RCC 7860 (cell line): Measurements from ENCODE around the gene SMIM43.
"Not testable (repeated sequence)": the region's sequence is repeated elsewhere in the genome, so short reads cannot be mapped to it uniquely, and the experiment has no call there.

Source experiments
- DNase-seq: peaks from one replicate; pipeline ENCODE4 v3.0.0-alpha.2; 2015; ENCODE audit warnings: low spot score
- FAIRE-seq: peaks from 2 replicates; lab custom pipeline; 2012; peaks lifted over from hg19 to GRCh38; lab: Jason Lieb, UNC

Gene SMIM43

DNA sequence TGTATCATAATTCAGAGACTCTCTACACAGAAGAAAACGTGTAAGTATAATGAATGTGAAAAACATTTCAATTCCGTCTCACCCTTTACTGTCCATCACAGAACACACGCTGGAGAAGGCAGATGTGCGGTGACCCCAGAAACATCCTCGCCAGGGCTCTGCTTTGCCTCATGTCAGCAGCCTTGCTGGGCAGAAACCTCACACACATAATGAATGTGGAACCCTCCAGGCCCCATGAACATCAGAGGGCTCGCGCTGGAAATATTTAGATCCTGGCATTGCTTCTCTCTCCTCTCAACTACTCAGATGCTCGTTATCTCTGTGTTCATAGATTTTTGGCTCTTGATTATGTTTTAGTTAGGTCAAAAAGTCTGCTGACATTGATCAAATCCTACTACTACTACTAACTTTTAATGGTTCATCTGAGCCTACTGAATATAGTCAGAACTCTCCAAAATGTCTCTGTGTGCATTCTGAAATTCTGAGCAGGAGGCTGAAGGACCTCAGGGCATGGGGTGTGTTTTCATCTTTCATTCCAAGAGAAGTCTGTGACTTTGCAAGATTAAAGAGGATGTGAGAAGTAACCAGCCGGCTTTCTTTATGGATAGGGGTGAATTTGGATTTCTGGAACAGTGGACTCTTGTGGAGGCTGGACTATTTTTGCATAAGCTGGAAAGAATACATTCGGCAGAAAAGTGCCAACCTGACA, 27.0 kb downstream of the SMIM43 start:
- FAIRE-seq (no peak), DNase-seq (no peak)

DNA sequence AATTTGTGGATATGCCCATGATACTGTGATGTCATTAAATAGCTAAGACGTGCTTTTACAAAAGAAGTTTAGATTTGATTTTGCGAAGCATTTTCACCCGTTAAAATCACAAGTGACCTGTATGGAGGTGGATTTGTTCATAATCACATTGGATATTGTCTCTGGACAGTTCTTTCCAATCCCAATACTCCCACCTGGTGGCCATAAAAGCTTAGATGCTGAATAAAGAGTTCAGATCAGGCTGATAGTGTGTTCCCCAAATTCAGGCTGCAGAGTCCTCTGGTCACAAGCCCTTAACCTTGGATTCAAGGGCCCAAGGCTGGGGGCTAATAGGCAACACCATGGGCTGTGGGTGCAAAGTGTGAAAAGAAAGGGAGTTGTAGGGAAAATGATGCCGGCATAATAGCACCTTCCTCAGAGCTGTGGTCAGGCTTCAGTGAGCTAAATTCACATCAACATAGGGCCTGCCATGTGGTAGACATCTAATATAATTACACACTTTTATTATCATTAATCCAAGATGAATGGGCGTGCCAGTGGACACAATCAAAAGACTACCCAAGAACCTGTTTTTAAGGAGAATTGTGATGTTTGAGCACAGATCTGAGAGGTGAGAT, 28.1 kb downstream of the SMIM43 start:
- peak; percentile 5 for FAIRE-seq
- peak; percentile 46 for DNase-seq

DNA sequence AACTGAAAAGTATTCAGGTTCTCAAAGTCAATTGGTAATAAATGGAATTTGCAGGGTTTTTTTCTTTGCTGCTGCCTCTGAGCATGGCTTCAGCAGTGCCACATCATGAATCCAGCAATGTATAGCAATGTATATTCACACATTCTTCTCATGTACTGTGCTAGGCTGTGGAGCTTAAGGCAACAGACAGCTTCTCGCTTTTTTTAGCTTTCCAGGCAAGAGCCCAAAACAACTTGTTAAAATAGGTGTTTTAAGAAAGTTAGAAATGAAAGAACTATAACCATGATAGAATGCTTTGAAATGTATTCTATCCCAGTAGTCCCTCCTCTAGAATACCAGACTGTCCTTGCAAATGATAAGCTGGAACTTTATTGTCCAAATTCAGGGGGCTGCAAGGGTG, 30.4 kb downstream of the SMIM43 start:
- FAIRE-seq = no peak
- no peak for DNase-seq

DNA sequence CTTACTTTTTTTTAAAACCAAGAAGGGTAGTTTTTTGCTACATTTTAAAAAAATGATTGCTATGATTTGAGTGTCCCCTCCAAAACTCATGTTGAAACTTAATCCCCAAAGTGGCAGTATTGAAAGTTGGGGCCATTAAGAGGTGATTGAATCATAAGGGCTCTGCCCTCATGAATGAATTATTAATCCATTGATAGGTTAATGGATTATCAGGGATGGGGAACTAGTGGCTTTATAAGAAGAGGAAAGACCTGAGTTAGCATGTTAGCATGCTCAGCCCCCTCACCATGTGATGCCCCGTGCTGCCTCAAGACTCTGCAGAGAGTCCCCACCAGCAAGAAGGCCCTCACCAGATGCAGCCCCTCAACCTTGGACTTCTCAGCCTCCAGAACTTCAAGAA, 31.0 kb downstream of the SMIM43 start:
- FAIRE-seq (no peak), DNase-seq (no peak)

DNA sequence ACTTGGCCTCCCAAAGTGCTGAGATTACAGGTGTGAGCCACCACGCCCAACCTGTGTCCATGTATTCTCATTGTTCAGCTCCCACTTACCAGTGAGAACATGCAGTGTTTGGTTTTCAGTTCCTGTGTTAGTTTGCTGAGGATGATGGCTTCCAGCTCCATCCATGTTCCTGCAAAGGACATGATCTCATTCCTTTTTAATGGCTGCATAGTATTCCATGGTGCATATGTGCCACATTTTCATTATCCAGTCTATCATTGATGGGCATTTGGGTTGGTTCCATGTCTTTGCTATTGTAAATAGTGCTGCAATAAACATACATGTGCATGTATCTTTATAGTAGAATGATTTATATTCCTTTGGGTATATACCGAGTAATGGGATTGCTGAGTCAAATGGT, 35.2 kb downstream of the SMIM43 start:
- DNase-seq, FAIRE-seq: not testable (repeated sequence)

DNA sequence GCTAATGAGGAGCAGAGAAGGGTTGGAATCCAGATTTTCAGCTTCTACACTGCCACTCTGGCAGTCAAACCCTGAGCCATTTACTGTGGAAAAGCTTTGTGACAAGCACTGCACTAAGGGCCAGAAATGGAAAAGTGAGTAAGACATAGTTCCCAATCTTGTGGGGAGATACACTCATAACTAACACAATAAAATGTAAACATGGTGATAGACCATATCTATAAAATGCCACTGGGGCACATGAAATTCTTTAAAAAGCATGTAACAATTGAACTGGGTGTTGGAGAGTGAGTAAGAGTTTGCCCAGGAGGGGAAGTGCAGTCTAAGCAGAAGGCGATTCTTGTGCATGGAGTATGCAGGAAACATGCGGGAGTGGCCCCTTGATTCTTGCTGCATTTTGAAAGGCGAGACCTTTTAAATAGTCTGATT, 36.2 kb downstream of the SMIM43 start:
- no peak for FAIRE-seq

DNA sequence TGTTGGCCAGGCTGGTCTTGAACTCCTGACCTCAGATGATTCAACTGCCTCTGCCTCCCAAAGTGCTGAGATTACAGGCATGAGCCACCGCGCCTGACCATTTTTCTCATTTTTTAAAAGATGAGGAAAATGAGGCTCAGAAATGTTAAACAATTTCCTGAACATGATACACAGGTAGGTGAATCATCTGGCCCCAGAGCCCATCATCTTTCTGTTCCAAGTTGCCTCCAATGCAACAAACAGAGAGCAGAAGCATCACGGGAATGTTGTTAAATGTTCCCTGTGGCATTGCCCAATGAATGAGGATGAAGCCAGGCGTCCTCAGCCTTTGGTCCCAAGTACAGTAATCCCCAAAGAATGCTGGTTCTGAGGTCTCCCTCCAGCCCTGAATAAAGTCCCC, 36.9 kb downstream of the SMIM43 start:
- FAIRE-seq = peak; percentile 50
- DNase-seq = peak; percentile 62

More for the DNA sequence above, 36.2 kb downstream of the SMIM43 start:
- DNase-seq = peak; percentile 80

DNA sequence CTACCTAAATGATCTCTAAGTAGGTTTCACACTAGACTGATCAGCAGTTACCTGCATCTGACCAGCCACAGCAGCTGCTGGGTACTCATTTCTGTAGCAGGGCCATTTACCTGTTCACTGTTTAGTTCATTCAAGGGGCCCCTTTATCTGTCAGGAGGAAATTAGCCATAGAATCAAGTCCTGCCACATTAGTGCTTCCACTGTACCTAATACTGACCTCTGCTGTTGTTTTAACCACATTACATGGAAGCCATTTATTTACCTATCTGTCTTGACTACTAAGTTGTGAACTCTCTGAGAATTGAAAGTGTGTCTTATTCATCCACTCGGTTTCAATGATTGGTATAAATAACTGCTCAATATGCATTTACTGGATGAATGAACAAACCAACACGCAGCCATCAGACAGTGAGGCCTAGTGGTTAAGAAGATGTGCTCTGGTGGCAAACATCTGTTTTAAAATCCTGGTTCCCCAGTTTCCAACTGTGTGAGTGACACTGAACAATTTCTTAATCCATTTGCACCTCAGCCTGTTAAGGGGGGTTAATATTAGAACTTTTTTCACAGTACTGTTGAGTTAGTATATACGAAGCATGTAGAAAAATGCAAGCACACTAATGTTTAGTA, 38.2 kb downstream of the SMIM43 start:
- FAIRE-seq = peak; percentile 63
- DNase-seq = peak; percentile 67

DNA sequence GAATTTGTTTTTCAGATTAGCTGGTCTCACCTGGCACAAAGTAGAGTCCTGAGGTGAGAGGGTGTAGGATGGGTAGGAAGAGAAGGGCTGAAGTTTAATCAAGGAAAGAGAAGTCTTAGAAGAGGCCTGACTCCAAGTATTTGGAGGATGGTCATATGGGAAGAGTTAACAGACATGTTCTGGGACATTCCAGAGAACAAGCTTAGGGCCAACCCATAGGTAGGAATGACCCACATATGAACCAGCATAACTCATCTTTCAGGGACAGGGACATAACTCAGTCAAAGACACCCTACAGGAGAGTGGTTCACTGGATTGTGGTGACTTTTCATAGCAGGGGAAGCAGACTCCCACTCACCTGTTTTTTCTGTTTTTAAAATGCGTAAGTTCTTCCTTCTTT, 40.3 kb downstream of the SMIM43 start:
- FAIRE-seq = no peak
- no peak for DNase-seq

DNA sequence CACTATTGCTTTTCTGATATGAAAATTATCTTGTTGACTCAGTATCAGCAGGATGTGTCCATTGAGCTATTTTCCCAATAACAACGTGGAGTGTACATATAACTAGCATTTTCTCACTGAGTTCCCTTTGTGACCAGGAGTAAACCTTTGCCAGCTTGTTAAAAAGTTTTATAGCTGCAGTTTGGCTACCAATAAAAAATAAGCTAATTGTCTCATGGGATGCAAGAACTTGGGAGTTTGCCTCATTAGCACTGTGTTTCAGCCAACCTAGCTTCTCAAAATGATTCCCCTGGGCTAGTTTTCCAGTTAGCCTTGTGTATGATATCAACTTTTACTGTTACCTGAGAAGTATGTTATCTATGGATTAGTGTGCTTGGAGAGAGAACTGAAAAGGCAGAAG, 43.3 kb downstream of the SMIM43 start:
- no peak for FAIRE-seq
- no peak for DNase-seq

DNA sequence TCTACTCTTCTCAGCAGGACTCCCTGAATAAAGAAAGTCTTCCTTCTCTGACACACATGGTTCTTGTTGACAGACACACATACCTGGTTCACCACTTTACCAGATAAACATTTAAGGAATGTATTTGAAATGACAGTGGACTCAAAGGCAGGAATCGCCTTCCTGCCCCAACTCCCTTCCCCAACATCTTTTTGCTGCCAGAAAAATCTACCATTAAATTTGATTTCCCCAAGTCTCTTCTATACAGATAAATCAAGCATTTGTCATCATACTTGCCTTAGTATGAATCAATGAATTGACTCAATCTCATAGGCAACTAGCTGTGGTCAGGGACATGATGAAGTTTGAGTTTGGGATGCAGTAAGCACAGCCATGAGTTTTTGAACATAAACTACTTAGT, 44.9 kb downstream of the SMIM43 start:
- DNase-seq = no peak
- FAIRE-seq = no peak

DNA sequence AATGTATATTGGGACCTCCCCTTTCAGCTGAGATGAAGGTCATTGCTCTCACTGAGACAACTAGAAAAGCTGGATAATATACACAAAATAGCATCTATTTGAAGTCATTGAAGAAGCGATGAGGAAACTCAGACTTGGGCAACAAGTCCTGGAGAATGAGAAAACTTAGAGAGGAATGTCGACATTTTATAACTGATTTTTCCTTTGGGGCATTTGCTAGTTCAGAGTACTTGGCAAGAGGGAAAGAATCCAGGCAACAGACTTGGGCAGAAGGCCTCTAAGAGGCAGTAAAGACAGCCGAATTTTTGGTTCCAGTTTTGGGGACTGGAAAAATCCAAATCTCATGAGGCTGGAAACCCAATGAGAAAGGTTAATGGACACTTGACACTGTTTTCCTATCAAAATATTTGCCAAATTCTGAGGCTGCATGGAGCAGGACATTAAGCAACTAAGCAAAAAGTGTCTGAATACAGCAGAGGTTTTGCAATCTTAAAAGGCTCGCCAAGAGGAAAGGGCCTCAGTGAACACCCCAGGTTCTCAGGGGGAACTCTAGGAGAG, 47.2 kb downstream of the SMIM43 start:
- FAIRE-seq (no peak), DNase-seq (no peak)

DNA sequence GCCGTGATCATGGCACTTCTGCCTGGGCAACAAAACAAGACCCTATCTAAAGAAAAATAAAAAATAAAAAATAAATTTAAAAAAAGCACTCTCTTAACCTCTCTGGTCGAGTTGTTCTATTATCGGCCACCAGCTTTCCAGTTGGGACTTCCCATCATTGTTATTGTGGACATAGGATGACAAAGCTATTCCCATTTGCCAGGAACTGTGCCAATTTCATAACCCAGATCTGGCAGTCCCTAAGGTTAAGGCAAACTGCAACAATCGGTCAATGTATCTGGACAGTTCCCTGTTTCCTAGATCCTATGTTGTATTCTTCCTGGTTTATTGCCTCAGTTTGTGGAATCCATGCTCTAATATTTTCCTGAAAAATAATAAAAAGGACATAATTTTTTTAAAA, 50.4 kb downstream of the SMIM43 start:
- FAIRE-seq = no peak
- DNase-seq = no peak

DNA sequence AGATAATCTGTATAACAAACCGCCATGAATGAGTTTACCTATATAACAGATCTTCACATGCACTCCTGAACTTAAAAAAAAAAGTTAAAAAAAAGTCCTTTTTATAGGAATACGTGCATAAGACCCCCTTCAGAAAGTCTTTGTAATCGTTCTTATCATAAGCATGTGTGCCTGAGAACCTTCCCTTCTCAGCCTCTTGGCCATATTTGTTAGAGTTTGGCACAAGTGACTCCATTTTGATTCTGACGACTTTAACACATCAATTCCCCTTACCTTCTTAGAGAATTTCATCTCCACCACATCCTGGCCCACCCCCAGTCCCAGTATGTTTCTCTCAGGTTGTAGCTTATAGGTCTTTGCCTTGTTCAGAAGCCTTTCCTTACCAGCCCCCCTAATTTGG, 52.2 kb downstream of the SMIM43 start:
- FAIRE-seq = no peak
- no peak for DNase-seq

DNA sequence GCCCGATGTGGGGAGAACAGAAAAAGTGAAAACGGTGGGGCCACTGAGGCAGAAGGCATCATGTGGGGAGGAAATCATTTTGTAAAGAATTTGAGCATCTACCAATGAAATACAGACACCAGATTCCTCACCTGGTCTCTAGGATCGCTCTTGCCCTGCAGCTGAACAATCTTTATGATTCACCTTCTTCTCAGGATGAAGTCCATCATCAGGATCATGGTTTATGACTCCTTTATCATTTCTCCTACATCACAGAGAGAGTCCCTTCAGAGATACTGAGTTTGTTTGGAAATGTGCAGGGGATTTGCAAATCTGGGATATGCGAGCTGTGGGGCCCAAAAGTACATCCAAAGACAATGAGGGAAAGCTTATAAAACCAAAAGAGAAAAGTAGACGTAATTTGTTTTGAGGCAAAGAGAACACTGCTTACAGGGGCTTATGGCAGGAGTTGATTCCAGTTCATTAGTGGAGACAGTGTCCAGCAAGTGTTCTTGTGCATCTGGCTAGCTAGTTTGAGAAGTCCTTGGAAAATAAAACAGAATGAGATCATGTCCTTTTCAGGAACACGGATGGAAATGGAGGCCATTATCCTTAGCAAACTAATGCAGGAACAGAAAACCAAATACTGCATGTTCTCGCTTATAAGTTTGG, 52.8 kb downstream of the SMIM43 start:
- DNase-seq (no peak), FAIRE-seq (no peak)

DNA sequence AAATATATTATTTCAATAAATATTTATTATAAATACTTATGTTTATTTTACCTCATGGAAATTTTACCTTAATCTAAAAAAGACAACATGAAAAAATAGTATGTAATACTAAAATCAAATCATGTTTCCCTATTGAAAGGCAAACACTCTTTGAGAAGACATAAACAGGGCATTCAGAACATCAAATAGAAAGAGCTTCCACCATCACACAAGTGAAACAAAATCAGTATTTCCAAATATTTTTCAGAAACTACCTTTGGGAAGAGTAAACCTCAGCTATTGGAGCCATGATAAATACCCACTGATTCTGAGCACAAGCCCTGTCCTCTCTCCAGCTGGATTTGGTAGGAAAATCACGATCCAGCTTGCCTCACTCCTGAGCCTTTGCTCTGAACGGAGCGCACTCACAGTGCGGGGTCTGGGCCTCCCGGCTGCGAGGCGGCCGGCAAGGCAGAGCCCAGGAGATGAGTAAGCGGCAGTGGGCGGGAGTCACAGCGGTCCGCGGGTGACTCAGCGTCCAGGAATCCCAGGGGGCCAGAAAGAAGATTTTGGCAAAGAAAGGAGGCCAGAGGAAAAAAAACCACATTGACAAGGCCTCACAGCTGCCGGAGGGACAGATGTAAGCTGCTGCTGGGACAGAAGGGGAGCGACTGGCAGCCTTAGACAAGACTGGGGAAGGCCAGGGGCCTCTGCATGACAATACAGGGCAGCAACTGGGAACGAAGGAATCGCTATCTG, 53.5 kb downstream of the SMIM43 start:
- FAIRE-seq (no peak), DNase-seq (peak; percentile 90)

DNA sequence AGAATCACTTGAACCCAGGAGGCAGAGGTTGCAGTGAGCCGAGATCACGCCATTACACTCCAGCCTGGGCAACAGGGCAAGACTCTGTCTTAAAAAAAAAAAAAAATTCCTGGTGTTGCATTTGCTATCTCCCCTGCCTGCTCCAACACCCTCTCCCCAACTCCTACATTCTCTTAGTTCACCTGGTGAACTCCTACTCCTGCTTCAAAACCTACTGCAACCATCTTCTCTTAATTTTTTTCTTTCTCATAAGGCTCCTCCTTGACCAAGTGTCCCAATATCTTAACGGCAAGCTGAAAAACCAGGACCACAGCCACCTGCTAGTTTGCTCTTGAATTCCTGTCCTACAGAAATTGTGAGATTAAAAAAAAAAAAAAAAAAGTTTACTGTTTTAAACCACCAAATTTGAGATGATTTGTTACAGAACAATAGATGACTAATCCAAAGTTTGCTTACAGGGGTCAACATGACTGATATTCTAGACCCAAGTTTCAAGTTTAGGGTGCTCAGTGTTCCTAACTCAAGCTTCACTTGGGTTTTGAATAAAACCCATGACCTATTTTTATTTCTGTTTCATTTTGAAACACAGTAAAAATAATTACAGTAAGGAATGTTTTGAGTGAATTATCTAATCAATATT, 55.1 kb downstream of the SMIM43 start:
- no peak for FAIRE-seq

More for the DNA sequence above, 55.1 kb downstream of the SMIM43 start:
- no peak for DNase-seq
